HepG2 (cell line): ENCODE data around the gene TSEN54.

ENCODE experiments used
- KLF13 ChIP-seq: sonication (generic); formaldehyde crosslinking; IDR thresholded peaks from 2 replicates; pipeline ENCODE4 v1.4.0; 2020; ENCODE audit warnings: mild to moderate bottlenecking, missing genetic modification reagents
- MTA1 ChIP-seq: sonication (generic); formaldehyde crosslinking; IDR thresholded peaks from 2 replicates; pipeline ENCODE4 v1.4.0; 2020; ENCODE audit warnings: missing genetic modification reagents, mild to moderate bottlenecking, borderline replicate concordance
- POLR2A ChIP-seq, 2 experiments: IDR thresholded peaks; 2 replicates each; pipeline ENCODE4 v1.6.1; 2011; ENCODE audit warnings: low read depth in 2 of 2, low read length in 2 of 2, mild to moderate bottlenecking in 1 of 2, moderate library complexity in 1 of 2; ENCODE audit not compliant: insufficient read depth in 1 of 2
- REL ChIP-seq: sonication (generic); formaldehyde crosslinking; conservative IDR thresholded peaks from 2 replicates; pipeline ENCODE4 v1.8.0; 2022; ENCODE audit warnings: mild to moderate bottlenecking, missing genetic modification reagents, moderate library complexity
- RELA ChIP-seq: sonication (generic); formaldehyde crosslinking; IDR thresholded peaks from 2 replicates; pipeline ENCODE4 v1.4.0; 2020; ENCODE audit warnings: missing genetic modification reagents
- YY1 ChIP-seq: IDR thresholded peaks from 2 replicates; pipeline ENCODE4 v1.6.1; 2011; ENCODE audit warnings: low read length, low read depth, moderate library complexity, mild to moderate bottlenecking; ENCODE audit not compliant: insufficient read depth, insufficient replicate concordance
- ZBTB43 ChIP-seq: sonication (generic); formaldehyde crosslinking; conservative IDR thresholded peaks from 2 replicates; pipeline ENCODE4 v1.4.0; 2020; ENCODE audit warnings: missing genetic modification reagents
- ZNF274 ChIP-seq: sonication (generic); formaldehyde crosslinking; IDR thresholded peaks from 2 replicates; pipeline ENCODE4 v1.5.1; 2020; ENCODE audit warnings: mild to moderate bottlenecking, missing genetic modification reagents
- ZNF317 ChIP-seq: sonication (generic); formaldehyde crosslinking; IDR thresholded peaks from 2 replicates; pipeline ENCODE4 v1.5.0; 2020; ENCODE audit warnings: mild to moderate bottlenecking, missing genetic modification reagents
- ZNF557 ChIP-seq: sonication (generic); formaldehyde crosslinking; IDR thresholded peaks from 2 replicates; pipeline ENCODE4 v1.4.0; 2020; ENCODE audit warnings: missing genetic modification reagents
- TF ChIP-seq, protein P1 (sequence below): sonication (generic); formaldehyde crosslinking; IDR thresholded peaks from 2 replicates; pipeline ENCODE4 v1.5.0; 2020; ENCODE audit warnings: mild to moderate bottlenecking, missing genetic modification reagents, moderate library complexity
- TF ChIP-seq, protein P2 (sequence below): sonication (generic); formaldehyde crosslinking; IDR thresholded peaks from 2 replicates; pipeline ENCODE4 v1.5.1; 2020; ENCODE audit warnings: mild to moderate bottlenecking, missing genetic modification reagents, borderline replicate concordance
- TF ChIP-seq, protein P3 (sequence below): sonication (generic); formaldehyde crosslinking; IDR thresholded peaks from 2 replicates; pipeline ENCODE4 v1.8.1; 2022; ENCODE audit warnings: mild to moderate bottlenecking, missing genetic modification reagents

DNA sequence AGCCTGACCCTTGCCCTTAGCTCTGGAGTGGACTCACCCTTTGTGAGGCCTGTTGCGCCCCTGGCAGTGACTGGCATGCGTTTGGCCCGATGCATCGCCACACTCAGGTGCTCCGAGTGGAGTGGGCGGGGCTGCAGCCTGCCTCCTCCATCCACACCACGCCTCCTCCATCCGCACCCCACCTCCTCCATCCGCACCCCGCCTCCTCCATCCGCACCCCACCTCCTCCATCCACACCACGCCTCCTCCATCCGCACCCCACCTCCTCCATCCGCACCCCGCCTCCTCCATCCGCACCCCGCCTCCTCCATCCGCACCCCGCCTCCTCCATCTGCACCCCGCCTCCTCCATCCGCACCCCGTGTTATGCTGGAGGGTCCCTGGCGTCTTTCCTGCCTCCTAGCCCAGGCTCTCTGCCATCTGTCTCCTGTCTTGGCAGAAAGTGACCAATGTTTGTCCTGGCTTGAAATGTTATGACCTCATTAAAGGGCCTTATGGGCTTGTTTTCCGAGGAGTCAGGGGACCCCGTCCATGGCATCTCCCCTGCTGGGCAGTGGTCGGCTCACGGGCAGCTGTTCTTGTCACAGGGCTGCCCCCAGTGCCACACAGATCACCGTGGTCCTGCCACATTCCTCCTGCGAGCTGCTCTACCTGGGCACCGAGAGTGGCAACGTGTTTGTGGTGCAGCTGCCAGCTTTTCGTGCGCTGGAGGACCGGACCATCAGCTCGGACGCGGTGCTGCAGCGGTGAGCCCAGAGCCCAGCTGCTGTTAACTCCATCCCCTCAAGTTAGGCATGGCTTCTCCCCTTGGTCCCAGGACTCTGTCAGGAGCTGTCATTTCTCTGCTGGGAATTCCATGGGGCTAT is 42.6 kb downstream of the TSEN54 start:
- TF ChIP-seq ZNF317 (CRISPR knock-in tag) (no peak), KLF13 (CRISPR knock-in tag) (no peak), RELA (CRISPR knock-in tag) (no peak), POLR2A (IDR thresholded peaks at IDR 0.05; ENCODE audit: insufficient read depth in 1 of 2, low read depth in 2 of 2, low read length in 2 of 2) (no peak), REL (CRISPR knock-in tag) (no peak), ZNF274 (CRISPR knock-in tag) (no peak), YY1 (no peak), MTA1 (CRISPR knock-in tag) (no peak), ZBTB43 (no peak), ZNF557 (CRISPR knock-in tag) (no peak)
- TF ChIP-seq, protein P1, sequence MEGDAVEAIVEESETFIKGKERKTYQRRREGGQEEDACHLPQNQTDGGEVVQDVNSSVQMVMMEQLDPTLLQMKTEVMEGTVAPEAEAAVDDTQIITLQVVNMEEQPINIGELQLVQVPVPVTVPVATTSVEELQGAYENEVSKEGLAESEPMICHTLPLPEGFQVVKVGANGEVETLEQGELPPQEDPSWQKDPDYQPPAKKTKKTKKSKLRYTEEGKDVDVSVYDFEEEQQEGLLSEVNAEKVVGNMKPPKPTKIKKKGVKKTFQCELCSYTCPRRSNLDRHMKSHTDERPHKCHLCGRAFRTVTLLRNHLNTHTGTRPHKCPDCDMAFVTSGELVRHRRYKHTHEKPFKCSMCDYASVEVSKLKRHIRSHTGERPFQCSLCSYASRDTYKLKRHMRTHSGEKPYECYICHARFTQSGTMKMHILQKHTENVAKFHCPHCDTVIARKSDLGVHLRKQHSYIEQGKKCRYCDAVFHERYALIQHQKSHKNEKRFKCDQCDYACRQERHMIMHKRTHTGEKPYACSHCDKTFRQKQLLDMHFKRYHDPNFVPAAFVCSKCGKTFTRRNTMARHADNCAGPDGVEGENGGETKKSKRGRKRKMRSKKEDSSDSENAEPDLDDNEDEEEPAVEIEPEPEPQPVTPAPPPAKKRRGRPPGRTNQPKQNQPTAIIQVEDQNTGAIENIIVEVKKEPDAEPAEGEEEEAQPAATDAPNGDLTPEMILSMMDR (CRISPR knock-in tag) = no peak
- TF ChIP-seq, protein P2, sequence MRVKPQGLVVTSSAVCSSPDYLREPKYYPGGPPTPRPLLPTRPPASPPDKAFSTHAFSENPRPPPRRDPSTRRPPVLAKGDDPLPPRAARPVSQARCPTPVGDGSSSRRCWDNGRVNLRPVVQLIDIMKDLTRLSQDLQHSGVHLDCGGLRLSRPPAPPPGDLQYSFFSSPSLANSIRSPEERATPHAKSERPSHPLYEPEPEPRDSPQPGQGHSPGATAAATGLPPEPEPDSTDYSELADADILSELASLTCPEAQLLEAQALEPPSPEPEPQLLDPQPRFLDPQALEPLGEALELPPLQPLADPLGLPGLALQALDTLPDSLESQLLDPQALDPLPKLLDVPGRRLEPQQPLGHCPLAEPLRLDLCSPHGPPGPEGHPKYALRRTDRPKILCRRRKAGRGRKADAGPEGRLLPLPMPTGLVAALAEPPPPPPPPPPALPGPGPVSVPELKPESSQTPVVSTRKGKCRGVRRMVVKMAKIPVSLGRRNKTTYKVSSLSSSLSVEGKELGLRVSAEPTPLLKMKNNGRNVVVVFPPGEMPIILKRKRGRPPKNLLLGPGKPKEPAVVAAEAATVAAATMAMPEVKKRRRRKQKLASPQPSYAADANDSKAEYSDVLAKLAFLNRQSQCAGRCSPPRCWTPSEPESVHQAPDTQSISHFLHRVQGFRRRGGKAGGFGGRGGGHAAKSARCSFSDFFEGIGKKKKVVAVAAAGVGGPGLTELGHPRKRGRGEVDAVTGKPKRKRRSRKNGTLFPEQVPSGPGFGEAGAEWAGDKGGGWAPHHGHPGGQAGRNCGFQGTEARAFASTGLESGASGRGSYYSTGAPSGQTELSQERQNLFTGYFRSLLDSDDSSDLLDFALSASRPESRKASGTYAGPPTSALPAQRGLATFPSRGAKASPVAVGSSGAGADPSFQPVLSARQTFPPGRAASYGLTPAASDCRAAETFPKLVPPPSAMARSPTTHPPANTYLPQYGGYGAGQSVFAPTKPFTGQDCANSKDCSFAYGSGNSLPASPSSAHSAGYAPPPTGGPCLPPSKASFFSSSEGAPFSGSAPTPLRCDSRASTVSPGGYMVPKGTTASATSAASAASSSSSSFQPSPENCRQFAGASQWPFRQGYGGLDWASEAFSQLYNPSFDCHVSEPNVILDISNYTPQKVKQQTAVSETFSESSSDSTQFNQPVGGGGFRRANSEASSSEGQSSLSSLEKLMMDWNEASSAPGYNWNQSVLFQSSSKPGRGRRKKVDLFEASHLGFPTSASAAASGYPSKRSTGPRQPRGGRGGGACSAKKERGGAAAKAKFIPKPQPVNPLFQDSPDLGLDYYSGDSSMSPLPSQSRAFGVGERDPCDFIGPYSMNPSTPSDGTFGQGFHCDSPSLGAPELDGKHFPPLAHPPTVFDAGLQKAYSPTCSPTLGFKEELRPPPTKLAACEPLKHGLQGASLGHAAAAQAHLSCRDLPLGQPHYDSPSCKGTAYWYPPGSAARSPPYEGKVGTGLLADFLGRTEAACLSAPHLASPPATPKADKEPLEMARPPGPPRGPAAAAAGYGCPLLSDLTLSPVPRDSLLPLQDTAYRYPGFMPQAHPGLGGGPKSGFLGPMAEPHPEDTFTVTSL (CRISPR knock-in tag) = no peak
- TF ChIP-seq, protein P3, sequence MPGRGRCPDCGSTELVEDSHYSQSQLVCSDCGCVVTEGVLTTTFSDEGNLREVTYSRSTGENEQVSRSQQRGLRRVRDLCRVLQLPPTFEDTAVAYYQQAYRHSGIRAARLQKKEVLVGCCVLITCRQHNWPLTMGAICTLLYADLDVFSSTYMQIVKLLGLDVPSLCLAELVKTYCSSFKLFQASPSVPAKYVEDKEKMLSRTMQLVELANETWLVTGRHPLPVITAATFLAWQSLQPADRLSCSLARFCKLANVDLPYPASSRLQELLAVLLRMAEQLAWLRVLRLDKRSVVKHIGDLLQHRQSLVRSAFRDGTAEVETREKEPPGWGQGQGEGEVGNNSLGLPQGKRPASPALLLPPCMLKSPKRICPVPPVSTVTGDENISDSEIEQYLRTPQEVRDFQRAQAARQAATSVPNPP (CRISPR knock-in tag) = no peak
